Measurements from ENCODE around the gene TOB1.

Gene TOB1

DNA sequence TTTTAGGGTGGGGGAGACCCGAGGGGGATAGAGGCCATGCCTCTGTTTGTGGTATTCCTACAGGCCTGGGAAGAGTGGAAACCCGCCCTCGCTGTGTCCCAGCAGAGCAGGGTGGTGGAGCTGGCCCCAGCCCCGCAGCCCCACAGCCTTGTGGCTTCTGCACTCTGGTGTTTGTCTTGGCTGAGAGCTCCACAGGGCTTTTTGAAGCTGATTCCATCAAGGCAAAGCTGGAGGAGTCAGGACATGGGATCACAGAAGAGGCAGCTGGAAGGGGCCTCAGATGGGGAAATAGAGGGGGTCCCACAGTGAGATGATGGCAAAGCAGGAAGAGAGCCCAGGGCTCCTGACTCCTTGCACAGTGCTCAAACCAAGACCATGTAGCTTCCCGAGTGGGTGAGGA lies 35.8 kb downstream of the TOB1 start:
- no peak for DNase-seq

DNA sequence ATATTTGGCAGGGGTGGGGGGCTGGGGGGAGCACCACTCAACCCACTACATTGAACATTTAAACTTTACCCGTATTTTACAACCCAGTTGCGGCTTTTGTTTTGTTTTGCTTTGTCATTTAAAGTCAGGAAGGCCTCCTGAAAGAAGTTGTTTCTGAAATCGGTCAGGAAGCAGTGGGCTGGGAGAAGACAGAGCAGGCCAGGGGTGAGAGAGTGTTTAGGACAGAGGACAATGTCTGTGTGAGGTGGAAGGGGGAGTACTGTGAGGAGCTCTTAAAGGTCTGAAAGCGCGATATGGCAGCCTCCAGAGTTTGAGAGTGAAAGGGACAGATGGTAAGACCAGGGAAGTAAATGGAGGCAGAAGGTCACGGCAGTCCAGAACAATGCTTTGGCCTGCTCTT lies 36.8 kb downstream of the TOB1 start:
- no peak for DNase-seq

DNA sequence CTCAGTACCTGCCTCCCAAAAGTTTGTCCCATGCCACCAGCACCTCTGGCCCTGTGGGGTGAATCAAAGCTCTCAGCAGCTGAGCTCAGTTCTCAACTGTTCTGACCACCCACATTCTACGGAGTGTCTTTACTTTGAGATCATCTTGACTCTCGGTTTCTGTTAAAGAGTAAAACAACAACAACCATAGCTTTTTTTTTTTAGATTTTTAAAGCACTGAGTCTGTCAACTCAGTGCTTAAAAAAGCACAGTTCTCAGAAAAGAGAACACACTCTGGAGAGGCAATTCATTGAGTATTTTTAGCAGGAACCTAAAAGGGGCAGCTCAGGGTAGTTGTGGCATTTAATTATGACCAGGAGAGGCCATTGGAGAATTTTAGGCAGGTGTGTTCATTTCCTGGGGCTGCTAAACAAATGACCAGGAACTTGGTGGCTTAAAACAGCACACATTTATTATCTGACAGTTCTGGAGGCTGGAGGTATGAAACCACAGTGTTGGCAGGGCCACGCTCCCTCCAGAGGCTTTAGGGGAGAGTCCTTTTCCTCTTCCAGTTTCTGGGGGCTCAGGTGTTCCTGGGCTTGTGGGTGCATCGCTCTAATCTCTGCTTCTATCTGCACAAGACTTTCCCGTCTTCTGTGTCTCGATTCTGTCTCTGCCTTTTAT lies 37.5 kb downstream of the TOB1 start:
- no peak for DNase-seq

DNA sequence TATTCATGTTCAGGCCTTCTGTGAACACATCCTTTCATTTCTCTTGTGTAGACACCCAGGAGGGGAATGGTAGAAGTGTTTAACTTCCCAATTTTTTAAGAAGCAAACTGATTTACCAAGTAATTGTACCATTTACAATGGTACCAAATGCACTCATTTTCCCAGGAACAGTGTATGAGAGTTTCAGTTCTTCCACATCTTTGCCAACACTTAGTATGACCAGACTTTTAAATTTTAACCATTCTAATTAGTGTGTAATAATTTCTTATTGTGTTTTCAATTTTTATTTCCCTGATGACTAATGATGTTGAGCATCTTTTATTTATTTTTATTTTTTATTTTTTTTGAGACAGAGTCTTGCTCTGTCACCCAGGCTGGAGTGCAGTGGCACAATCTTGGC lies 41.0 kb downstream of the TOB1 start:
- no peak for DNase-seq

DNA sequence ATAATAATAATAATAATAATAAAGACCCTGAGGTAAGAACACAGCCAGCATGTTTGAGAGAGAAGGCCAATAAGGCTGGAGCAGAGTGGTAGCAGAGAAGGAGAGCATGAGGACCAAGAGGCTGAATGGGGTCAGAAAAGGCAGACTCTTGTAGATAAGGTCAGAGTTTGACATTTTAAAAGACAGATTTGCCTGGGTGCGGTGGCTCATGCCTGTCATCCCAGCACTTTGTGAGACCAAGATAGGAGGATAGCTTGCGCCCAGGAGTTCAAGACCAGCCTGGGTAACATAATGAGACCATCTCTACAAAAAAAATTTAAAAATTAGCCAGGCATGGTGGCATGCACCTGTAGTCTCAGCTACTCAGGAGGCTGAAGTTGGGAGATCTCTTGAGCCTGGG lies 41.7 kb downstream of the TOB1 start:
- DNase-seq = no peak

DNA sequence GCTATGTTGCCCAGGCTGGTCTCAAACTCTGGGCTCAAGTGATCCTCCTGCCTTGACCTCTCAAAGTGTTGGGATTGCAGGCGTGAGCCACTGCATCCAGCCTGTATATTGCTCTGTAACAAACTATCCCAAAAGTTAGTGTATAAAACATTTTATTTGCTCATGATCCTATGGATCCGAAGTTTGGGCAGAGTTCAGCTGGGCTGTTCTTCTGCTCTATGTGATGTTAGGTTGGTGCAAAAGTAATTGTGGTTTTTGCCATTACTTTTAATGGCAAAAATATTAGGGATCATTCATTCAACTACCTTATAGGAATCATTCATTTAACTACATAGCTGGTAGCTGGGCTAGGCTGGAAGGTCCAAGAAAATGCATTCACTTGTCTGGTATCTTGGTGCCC lies 43.6 kb downstream of the TOB1 start:
- DNase-seq = no peak

DNA sequence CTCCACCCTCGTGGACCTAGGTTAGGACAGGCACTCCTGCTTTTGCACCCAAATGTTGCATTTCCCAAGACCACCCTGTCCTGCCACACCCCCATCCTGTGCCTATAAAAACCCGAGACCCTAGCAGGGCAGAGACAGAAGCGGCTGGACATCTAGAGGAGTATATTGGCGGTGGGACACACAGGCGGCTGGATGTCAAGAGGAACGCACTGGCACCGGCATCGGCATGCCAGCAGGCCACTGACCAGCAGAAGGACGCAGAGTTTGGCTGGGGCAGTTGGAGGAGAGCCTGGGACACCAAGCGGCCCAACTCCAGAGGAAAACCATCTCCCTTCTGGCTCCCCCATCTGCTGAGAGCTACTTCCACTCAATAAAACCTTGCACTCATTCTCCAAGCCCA lies 45.5 kb downstream of the TOB1 start:
- DNase-seq = no peak

DNA sequence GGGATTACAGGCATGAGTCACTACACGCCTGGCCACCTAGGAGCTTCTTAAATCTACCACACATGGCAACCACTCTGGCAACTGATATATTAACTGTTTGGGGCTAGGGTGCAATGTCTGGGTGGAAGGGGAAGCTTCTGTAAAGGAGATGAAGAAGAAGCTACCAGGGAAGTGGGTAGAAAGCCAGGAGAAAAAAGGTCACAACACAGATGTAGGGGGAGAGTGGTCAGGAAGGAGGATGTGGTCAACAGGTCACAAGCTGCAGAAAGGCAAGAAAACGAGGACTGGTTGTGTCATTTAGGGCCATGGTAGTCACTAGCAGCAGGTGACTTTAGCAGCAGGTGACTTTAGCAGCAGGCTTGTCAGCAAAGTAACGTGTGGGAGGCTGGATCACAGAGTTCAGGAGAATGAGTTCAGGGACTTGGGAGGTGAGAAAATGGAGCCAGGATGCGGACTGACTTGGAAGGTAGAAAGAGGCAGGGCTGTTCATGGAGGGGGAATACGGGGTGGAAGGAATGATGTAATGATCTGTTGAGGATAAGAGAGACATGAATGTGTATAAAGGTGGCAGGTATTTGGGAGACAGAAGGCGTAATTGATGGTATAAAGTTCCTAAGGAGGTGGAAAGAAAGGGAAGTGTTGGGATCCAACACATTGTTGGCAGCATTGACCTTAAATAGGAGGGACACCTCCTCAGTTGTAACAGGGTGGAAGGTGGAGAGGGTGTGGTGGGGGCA lies 47.1 kb downstream of the TOB1 start:
- no peak for DNase-seq

DNA sequence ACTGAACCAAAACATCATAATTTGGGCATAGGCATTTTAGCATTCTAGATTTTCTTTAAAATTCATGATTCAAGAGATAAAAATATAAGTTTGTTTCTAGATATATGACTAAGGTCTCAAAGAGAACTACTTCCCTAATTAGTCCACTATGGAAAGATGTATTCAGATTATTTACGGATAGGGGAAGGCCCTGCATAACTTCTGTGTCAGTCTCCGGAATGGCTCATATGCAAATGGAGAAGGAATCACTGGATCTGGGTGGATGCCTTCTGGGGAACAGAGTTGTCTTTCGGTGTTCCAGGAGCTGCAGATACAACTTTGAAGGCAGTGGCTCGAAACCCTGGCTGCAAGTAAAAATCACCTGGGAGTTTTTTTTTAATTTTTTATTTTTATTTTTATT lies 47.9 kb downstream of the TOB1 start:
- no peak for DNase-seq

DNA sequence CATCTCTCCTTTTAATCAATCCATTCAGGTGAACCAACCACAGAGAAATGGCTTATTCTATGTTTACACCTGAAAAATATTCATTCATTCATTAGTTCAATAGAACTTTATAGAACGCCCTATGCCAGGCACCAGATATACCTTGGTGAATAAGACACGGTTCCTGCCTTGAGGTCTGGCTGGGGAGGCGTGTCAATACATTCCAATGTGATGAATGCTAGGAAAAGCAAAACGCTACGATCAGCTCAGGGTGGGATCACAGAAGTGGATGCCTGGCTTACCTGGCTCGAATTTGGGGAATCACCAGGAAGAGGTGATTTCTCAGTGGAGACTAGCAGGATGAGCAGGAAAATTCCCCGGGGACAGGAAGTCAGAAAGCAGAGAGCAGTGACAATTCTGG lies 48.3 kb downstream of the TOB1 start:
- no peak for DNase-seq

DNA sequence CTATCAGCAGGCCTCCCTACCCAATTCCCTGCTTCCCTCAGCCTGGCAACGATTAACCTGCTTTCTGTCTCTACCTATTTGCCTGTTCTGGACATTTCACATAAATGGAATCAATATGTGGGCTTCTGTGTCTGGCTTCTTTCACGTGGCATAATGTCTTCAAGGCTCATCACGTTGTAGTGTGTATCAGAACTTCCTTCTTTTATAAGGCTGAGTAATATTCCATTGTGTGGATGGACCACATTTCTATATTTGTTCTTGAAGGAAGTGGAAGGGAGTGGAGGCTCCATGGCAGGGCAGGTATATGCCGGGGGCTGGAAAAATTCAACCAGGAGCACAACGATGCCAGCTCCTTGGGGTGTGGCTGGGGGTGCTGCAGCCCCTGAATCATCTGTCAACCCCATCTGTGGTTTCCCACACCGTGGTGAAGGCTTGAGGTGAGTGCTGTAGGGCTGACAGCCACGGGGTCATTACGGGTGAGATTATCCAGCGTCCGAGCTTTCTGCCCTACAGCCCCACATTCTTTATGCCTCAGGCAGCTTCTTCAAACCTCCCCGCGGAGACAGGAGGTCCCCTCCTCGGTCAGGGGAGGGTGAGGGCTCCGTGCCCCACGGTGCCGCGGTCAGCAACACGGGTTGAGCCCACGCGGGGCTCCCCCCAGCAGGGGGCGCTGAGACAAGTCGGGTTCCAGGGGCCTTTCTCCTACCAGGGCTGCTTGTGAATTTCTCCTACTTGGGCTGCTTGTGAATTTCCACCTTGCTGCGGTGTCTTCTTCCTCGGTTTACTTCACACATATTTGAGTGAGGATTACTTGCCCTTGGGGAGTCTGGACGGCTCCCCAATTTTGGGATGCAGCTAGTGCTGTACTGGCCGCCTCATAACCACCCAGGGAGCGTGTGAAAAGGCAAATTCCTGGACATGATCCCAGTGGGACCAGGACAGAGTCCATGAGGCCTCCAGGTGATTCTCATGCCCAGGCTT lies 49.1 kb downstream of the TOB1 start:
- DNase-seq = no peak

DNA sequence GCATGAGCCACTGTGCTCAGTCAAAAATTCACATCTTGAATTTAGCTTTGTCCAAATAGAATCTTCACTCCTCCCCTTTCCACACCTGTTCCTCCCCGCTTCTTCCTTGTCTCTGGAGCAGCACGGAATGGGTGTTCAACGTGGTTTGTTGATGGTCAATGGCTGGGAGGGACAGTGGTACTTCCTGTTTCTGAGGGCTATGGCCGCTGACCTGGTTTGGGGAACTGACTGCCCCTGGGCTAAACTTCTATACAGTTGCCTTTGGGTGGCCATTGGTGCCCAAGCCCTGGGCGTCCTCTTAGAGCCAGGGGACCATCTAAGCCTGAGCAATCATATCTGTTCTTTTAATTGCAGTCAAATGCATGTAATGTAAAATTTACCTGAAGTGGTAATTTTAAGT lies 49.9 kb downstream of the TOB1 start:
- DNase-seq = no peak

DNA sequence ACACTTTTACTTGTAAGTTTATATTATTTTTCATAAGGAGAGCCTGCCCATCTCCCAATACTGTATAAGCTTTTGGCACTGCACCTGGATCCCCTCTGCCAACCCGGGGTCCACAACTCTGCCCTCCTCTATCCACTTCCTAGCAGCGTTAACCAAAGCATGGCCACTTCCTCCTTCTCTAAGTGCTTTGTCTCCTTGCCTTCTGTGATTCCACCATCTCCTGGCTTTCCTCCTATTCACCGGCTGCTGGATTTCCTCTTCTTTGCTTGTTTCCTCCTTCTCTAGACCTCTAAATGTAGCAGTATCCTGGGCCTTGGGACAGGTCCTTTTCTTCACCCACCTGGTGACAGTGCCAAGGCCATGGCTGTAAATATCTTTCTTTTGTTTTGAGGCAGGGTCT lies 50.8 kb downstream of the TOB1 start:
- no peak for DNase-seq

DNA sequence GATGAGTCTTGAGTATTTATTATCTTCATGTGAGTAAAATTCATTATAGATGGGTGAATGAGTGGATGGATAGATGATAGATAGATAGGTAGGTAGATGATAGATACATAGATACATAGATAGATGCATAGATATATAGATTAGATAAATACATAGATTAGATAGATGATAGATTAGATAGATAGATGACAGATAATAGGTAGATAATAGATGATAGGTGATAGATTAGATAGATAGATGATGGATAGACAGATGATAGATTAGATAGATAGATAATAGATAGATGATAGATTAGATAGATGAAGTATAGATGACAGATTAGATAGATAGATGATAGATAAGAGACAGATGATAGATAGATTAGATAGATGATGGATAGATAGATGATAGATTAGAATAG lies 52.6 kb downstream of the TOB1 start:
- DNase-seq = no peak

All from NCI-H2171 treated with DMSO at 0.1 percent for 48 hours (cell line).